Liver (tissue), 3 donors: Measurements from ENCODE around the gene VGLL4.

Source experiments
- ATF3 ChIP-seq: IDR thresholded peaks from 2 replicates; pipeline ENCODE4 v1.6.1; 2016; ENCODE audit warnings: antibody characterized with exemption
- CTCF ChIP-seq: fragments of 150-350 bp; IDR thresholded peaks from 2 replicates; pipeline ENCODE4 v1.5.1; 2017; ENCODE audit warnings: improper control_type of control experiment, low read depth, low read length; ENCODE audit not compliant: missing input control
- EGR1 ChIP-seq, 2 donors: IDR thresholded peaks; 2 replicates each; pipeline ENCODE4 v1.6.1; 2016 to 2018; ENCODE audit warnings: antibody characterized with exemption in 2 of 2, low read depth in 2 of 2
- FOXA2 ChIP-seq: IDR thresholded peaks from 2 replicates; pipeline ENCODE4 v1.6.1; 2016; ENCODE audit warnings: antibody characterized with exemption
- GABPA ChIP-seq, 2 donors: IDR thresholded peaks in 1 of 2; conservative IDR thresholded peaks in 1 of 2; 2 replicates each; pipeline ENCODE4 v1.6.1; 2016; ENCODE audit warnings: antibody characterized with exemption in 2 of 2, mild to moderate bottlenecking in 1 of 2, moderate library complexity in 1 of 2
- JUND ChIP-seq, 2 donors: IDR thresholded peaks; 2 replicates each; pipeline ENCODE4 v1.6.1; 2016; ENCODE audit warnings: antibody characterized with exemption in 2 of 2
- MAX ChIP-seq: IDR thresholded peaks from 2 replicates; pipeline ENCODE4 v1.6.1; 2016; ENCODE audit warnings: antibody characterized with exemption
- RAD21 ChIP-seq, 2 donors: IDR thresholded peaks; 2 replicates each; pipeline ENCODE4 v1.6.1; 2016; ENCODE audit warnings: antibody characterized with exemption in 2 of 2, mild to moderate bottlenecking in 2 of 2
- REST ChIP-seq: IDR thresholded peaks from 2 replicates; pipeline ENCODE4 v1.6.1; 2016; ENCODE audit warnings: antibody characterized with exemption, mild to moderate bottlenecking
- TAF1 ChIP-seq: conservative IDR thresholded peaks from 2 replicates; pipeline ENCODE4 v1.6.1; 2016; ENCODE audit warnings: antibody characterized with exemption, mild to moderate bottlenecking
- YY1 ChIP-seq: IDR thresholded peaks from 2 replicates; pipeline ENCODE4 v1.6.1; 2016; ENCODE audit warnings: antibody characterized with exemption, mild to moderate bottlenecking
- donor health status: healthy.
- donor health status: healthy.

GRCh38 chr3:11624161-11624560 lies 19.6 kb downstream of the VGLL4 start:
- no peak for TF ChIP-seq CTCF
- no peak for TF ChIP-seq YY1
- TF ChIP-seq RAD21 (IDR thresholded peaks at IDR 0.05), result no peak
- no peak for TF ChIP-seq JUND (IDR thresholded peaks at IDR 0.05)
- no peak for TF ChIP-seq ATF3
- no peak for TF ChIP-seq EGR1 (IDR thresholded peaks at IDR 0.05; ENCODE audit: low read depth in 2 of 2)
- TF ChIP-seq REST, result no peak
- no peak for TF ChIP-seq TAF1
- TF ChIP-seq MAX, result no peak
- no peak for TF ChIP-seq GABPA (IDR thresholded peaks at IDR 0.05 in 1 of 2, conservative IDR thresholded peaks at IDR 0.05 in 1 of 2)
- no peak for TF ChIP-seq FOXA2
